ENCODE results near the gene RC3H2.

DNA sequence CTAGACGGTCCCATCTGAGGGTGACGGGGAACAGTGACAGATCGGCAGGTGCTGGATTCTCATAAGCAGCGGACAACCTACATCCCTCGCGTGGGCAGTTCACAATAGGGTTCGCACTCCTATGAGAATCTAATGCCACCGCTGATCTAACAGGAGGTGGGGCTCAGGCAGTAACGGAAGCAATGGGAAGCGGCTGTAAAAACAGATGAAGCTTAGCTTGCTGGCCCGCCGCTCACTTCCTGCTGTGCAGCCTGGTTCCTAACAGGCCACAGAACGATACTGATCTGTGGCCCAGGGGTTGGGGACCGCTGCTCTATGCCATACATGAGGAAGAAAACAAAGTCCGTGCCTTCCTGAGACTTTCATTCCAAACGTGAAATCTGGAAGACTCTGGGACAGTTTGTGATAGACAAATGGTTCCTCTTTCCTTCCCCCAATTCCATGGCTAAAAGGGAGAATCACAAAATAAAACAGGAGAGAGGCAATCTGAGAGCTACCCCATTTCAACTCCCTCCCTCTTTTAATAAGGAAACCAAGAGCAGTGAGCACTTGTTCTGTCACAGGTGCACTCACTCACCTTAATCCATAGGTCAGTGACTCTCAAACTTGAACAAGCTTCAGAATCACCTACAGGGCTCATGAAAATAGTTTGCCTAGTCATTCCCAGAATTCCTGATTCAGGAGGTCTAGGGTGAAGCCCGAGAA lies 88.8 kb downstream of the RC3H2 start:
- TF ChIP-seq CHD2 (IDR thresholded peaks at IDR 0.05; ENCODE audit: borderline replicate concordance, low read depth, low read length) (no peak), GABPA (IDR thresholded peaks at IDR 0.05; ENCODE audit: low read depth) (no peak), EP300 (IDR thresholded peaks at IDR 0.05; ENCODE audit: borderline replicate concordance in 1 of 2, control insufficient read depth in 1 of 2, low read depth in 2 of 2, low read length in 2 of 2) (no peak), MTA3 (IDR thresholded peaks at IDR 0.05; ENCODE audit: borderline replicate concordance, low read length) (no peak), EZH2 (IDR thresholded peaks at IDR 0.05; ENCODE audit: borderline replicate concordance, control insufficient read depth, low read depth, low read length) (no peak), POLR2A (IDR thresholded peaks at IDR 0.05; ENCODE audit: low read depth, low read length) (no peak), CTCF (IDR thresholded peaks at IDR 0.05 in 2 of 3, conservative IDR thresholded peaks at IDR 0.05 in 1 of 3; ENCODE audit: control insufficient read depth in 2 of 3, extremely low read depth in 1 of 3, insufficient read depth in 1 of 3, low read depth in 3 of 3, low read length in 3 of 3) (no peak), POLR2AphosphoS2 (IDR thresholded peaks at IDR 0.05; ENCODE audit: low read depth, low read length) (no peak), SMAD1 (IDR thresholded peaks at IDR 0.05; ENCODE audit: low read depth, partially characterized antibody) (no peak)
